Adipocyte (in vitro differentiated cells): ENCODE results near the gene SEMA3A.

Source experiments
- DNase-seq: peaks from one replicate; pipeline ENCODE4 v3.0.0-alpha.2; 2015; ENCODE audit warnings: low read depth
- H3K27me3 ChIP-seq: replicated peaks from 2 replicates; pipeline ENCODE4 v1.7.0; 2013; ENCODE audit warnings: mild to moderate bottlenecking, low read length, moderate library complexity; ENCODE audit not compliant: control insufficient read depth, insufficient read depth
- H3K36me3 ChIP-seq: 2 replicates; pipeline ENCODE4 v1.7.0; 2013; ENCODE audit warnings: low read length, mild to moderate bottlenecking, moderate library complexity; ENCODE audit not compliant: control insufficient read depth, insufficient read depth, severe bottlenecking
- H3K4me1 ChIP-seq: 2 replicates; pipeline ENCODE4 v1.7.0; 2013; ENCODE audit warnings: mild to moderate bottlenecking, low read length, moderate library complexity; ENCODE audit not compliant: control insufficient read depth, insufficient read depth
- H3K4me3 ChIP-seq: 2 replicates; pipeline ENCODE4 v1.7.0; 2013; ENCODE audit warnings: mild to moderate bottlenecking, low read length, moderate library complexity
- H3K9ac ChIP-seq: 2 replicates; pipeline ENCODE4 v1.7.0; 2013; ENCODE audit warnings: mild to moderate bottlenecking, low read length, moderate library complexity
- H3K9me3 ChIP-seq: 2 replicates; pipeline ENCODE4 v1.7.0; 2013; ENCODE audit warnings: mild to moderate bottlenecking, low read length, moderate library complexity; ENCODE audit not compliant: control insufficient read depth

The SEMA3A gene

DNA sequence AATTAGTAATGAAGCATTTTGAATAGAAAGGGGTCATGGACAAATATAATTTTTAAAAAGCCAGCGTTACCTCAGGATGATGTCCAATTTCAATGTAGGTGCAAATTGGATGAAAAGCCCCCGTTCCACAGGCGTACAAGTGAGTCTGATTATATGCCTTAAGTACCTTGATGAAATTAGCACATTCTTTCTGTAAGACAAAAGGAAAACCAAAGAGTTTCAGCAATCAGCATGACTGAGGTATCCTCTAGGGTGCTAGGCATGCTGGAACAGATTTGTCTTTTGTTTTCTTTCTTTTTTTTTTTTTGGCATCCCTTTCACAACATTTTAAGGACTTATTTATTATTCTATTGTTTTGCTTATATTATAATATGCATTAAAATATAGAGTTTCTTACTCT is 84.2 kb downstream of the SEMA3A start:
- H3K27me3 ChIP-seq, result no peaks in the 10 kb centered on the region
- peaks cover 40% of the 10 kb centered on the region for H3K4me1 ChIP-seq
- no peaks in the 10 kb centered on the region for H3K9me3 ChIP-seq
- H3K4me3 ChIP-seq, result no peak overlapping the region
- H3K9ac ChIP-seq, result no peak overlapping the region
- no peak for DNase-seq
- H3K36me3 ChIP-seq, result no peaks in the 10 kb centered on the region

GRCh38 chr7:84108787-84109186 is 85.8 kb downstream of the SEMA3A start:
- no peak for DNase-seq
- Histone ChIP-seq H3K4me3 (no peak overlapping the region), H3K27me3 (no peaks in the 10 kb centered on the region), H3K4me1 (peaks cover 33% of the 10 kb centered on the region), H3K9ac (no peak overlapping the region), H3K9me3 (no peaks in the 10 kb centered on the region), H3K36me3 (no peaks in the 10 kb centered on the region)

DNA sequence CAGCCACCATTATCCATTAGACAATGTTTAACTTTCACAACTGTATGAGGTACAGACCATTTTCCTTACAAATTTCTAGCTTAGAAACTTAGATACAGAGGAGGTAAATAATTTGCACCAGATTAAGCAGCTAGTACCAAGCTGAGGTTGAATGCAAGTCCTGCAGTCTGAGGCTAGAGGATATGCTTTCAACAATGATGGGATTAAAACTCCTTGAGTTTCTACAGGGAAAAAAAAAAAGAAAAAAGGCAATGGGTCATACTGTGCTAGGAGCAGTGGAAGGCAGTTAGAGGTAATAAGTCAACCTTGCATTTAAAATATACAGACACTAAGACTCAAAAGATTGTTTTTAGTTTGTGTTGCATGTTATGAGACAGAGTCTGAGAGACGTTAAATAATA is 86.5 kb downstream of the SEMA3A start:
- no peak overlapping the region for H3K9ac ChIP-seq
- no peak for DNase-seq
- no peaks in the 10 kb centered on the region for H3K9me3 ChIP-seq
- H3K36me3 ChIP-seq, result no peaks in the 10 kb centered on the region
- no peak overlapping the region for H3K4me3 ChIP-seq
- H3K27me3 ChIP-seq, result no peaks in the 10 kb centered on the region
- peaks cover 26% of the 10 kb centered on the region for H3K4me1 ChIP-seq

GRCh38 chr7:84107259-84107658 is 87.3 kb downstream of the SEMA3A start:
- no peak overlapping the region for H3K9ac ChIP-seq
- H3K27me3 ChIP-seq, result no peaks in the 10 kb centered on the region
- peak; percentile 65 for DNase-seq
- no peaks in the 10 kb centered on the region for H3K36me3 ChIP-seq
- no peaks in the 10 kb centered on the region for H3K9me3 ChIP-seq
- H3K4me1 ChIP-seq, result peaks cover 17% of the 10 kb centered on the region
- H3K4me3 ChIP-seq, result no peak overlapping the region

DNA sequence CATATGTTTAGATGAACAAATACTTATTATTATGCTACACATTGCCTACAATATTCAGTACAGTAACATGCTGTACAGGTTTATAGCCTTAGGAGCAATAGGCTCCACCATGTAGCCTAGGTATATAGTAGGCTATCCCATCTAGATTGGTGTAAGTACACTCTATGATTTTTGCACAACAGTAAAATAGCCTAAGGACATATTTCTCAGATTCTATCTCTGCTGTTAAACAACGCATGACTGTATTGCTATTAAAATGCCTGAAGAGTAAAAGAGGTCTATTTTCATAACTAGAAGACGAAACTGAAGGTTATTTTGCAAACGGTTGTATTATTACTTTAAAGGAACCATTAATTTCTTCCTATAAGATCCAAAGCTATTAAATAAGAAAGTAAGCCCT is 88.3 kb downstream of the SEMA3A start:
- Histone ChIP-seq H3K4me3 (no peak overlapping the region), H3K36me3 (no peaks in the 10 kb centered on the region)

GRCh38 chr7:84105586-84105985 is 89.0 kb downstream of the SEMA3A start:
- peaks cover 16% of the 10 kb centered on the region for H3K4me1 ChIP-seq
- no peaks in the 10 kb centered on the region for H3K9me3 ChIP-seq
- DNase-seq, result peak; percentile 62
- no peak overlapping the region for H3K4me3 ChIP-seq
- no peaks in the 10 kb centered on the region for H3K36me3 ChIP-seq
- no peaks in the 10 kb centered on the region for H3K27me3 ChIP-seq
- no peak overlapping the region for H3K9ac ChIP-seq

More for the DNA sequence above, 88.3 kb downstream of the SEMA3A start:
- DNase-seq, result no peak
- H3K9ac ChIP-seq, result no peak overlapping the region
- no peaks in the 10 kb centered on the region for H3K9me3 ChIP-seq
- H3K4me1 ChIP-seq, result peaks cover 16% of the 10 kb centered on the region
- H3K27me3 ChIP-seq, result no peaks in the 10 kb centered on the region

DNA sequence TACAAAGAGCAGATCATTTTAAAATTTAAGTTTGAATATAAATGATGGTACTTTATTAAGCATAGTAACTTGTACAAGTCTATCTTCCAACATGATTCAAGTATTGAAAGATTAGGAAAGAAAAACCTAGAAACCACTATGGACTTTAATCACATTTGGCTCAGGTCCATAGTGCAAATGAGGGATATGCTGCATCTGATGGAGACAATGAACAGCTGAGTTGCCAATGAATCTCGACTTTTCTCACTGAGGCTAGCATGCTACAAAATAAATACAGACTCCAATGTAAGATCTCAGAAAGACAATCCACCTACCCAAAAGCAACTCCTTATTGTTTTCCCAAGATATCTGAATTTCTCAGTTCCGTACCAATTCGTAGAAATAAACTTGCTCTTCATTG is 89.8 kb downstream of the SEMA3A start:
- Histone ChIP-seq H3K27me3 (no peaks in the 10 kb centered on the region), H3K4me3 (no peak overlapping the region), H3K36me3 (no peaks in the 10 kb centered on the region), H3K9me3 (no peaks in the 10 kb centered on the region), H3K4me1 (peaks cover 16% of the 10 kb centered on the region), H3K9ac (no peak overlapping the region)
- DNase-seq, result no peak

DNA sequence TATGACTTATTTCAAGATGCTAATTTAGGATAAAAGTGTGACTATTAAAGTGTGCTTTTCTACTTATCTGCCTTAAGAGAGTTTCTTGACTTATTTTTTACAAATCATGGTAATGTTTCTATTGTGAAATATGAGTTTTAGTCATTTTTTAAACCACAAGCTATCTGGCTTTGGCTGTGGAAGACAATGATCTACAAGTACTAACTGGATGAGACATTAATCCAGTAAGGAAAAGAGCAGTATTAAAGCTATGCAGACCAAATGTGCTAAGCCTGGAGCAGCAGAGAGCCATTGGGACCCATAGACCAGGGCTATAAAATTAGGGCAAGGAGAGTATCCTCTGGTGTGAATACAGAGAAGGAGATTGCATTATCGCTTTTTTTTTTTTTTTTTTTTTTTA is 92.4 kb downstream of the SEMA3A start:
- Histone ChIP-seq H3K9ac (no peak overlapping the region), H3K27me3 (no peaks in the 10 kb centered on the region), H3K9me3 (no peaks in the 10 kb centered on the region), H3K4me1 (peaks cover 12% of the 10 kb centered on the region), H3K4me3 (no peak overlapping the region), H3K36me3 (no peaks in the 10 kb centered on the region)
- peak; percentile 65 for DNase-seq

- no peak for DNase-seq
- H3K9ac ChIP-seq, result no peak overlapping the region
- H3K27me3 ChIP-seq, result no peaks in the 10 kb centered on the region
- H3K4me3 ChIP-seq, result no peak overlapping the region
- H3K9me3 ChIP-seq, result no peaks in the 10 kb centered on the region
- no peaks in the 10 kb centered on the region for H3K36me3 ChIP-seq
- peaks cover 8% of the 10 kb centered on the region for H3K4me1 ChIP-seq
Observed at GRCh38 chr7:84100866-84101265, 93.7 kb downstream of the SEMA3A start.

DNA sequence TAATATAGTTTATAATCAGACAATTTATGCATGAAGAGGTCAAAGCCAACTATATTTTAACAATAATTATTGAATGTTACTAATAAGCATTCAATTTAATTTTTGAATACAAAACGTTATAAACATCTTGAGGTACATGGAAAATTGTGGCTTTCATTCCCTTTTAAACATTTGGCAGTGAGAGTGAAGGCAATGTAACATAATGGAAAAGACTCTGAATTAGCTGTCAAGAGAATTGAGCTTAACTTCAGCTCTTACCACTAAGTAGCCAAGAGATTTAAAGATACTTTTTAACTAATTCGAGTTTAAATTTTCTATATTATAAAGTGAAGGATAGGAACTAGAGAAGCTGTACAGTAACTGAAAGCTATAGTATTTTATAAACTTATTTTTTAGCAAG is 98.6 kb downstream of the SEMA3A start:
- Histone ChIP-seq H3K9ac (no peak overlapping the region), H3K9me3 (no peaks in the 10 kb centered on the region), H3K4me3 (no peak overlapping the region), H3K4me1 (no peaks in the 10 kb centered on the region), H3K27me3 (no peaks in the 10 kb centered on the region), H3K36me3 (no peaks in the 10 kb centered on the region)
- no peak for DNase-seq

- H3K4me3 ChIP-seq, result peak overlapping the region; percentile 61
- no peaks in the 10 kb centered on the region for H3K27me3 ChIP-seq
- H3K36me3 ChIP-seq, result no peaks in the 10 kb centered on the region
- no peaks in the 10 kb centered on the region for H3K4me1 ChIP-seq
- H3K9ac ChIP-seq, result peak overlapping the region; percentile 33
- no peak for DNase-seq
- no peaks in the 10 kb centered on the region for H3K9me3 ChIP-seq
Observed at GRCh38 chr7:84092207-84092606, 102.4 kb downstream of the SEMA3A start.

- Histone ChIP-seq H3K4me1 (no peaks in the 10 kb centered on the region), H3K27me3 (no peaks in the 10 kb centered on the region), H3K9me3 (no peaks in the 10 kb centered on the region), H3K36me3 (no peaks in the 10 kb centered on the region), H3K4me3 (no peak overlapping the region), H3K9ac (no peak overlapping the region)
- DNase-seq, result no peak
Observed at GRCh38 chr7:84091318-84091717, 103.3 kb downstream of the SEMA3A start.
